HCT116 (cell line): ENCODE data around the gene TCERG1L. TPM values are rescaled to one million over a fixed set of nuclear protein-coding genes. Genes with fewer than 3 reads are reported as not detected.

Experiments used
- ATAC-seq: fragments of 200-7000 bp; cut with Tn5 transposase; 2 replicates; pipeline ENCODE4 v1.9.1; 2020; ENCODE audit warnings: mild to moderate bottlenecking, moderate library complexity
- BruUV-seq: library from RNA; stranded (reverse); fragments of 400-500 nt; replicated peaks from 2 replicates; lab custom pipeline; 2021; lab: Mats Ljungman, UMichigan
- CTCF ChIA-PET: fragments of 300-600 bp; sonication (Branson Sonifier 250); formaldehyde crosslinking; loops from one replicate; lab custom pipeline; 2021; ENCODE audit warnings: antibody characterized with exemption; lab: Charles Lee
- POLR2A ChIA-PET: fragments of 300-600, 350-600 bp; sonication (Branson Sonifier 250); formaldehyde crosslinking; loops from one replicate; lab custom pipeline; 2021; ENCODE audit warnings: antibody characterized with exemption; lab: Charles Lee
- RAD21 ChIA-PET, 2 experiments: fragments of 300-600 bp; sonication (Branson Sonifier 250); formaldehyde crosslinking; loops; one replicate each; lab custom pipeline; 2023; ENCODE audit warnings: low total read pairs in 2 of 2; ENCODE audit not compliant: uncharacterized antibody in 2 of 2, unreplicated experiment in 2 of 2, low non-redundant PET in 1 of 2; lab: Charles Lee
- DNase-seq: peaks from one replicate; pipeline ENCODE4 v3.0.0-alpha.2; 2010; ENCODE audit warnings: low read depth, low spot score
- H2AFZ ChIP-seq: fragments of 200-600 bp; shearing (Covaris generic), sonication (generic); 2 replicates; pipeline ENCODE4 v1.6.1; 2017; ENCODE audit warnings: low read depth, mixed run types, mixed read lengths, antibody characterized with exemption, low read length; ENCODE audit not compliant: poor library complexity, severe bottlenecking
- H3K27ac ChIP-seq: 2 replicates; pipeline ENCODE4 v1.5.1; 2012; ENCODE audit warnings: low read depth, low read length
- H3K27me3 ChIP-seq: fragments of 200-600 bp; sonication (generic); 2 replicates; pipeline ENCODE4 v1.6.1; 2016; ENCODE audit warnings: mixed run types, low read length, mixed read lengths; ENCODE audit not compliant: insufficient read depth
- H3K36me3 ChIP-seq, 2 experiments: fragments of 200-500 bp in 1 of 2; fragments of 200-600 bp in 1 of 2; sonication (Bioruptor generic) in 1 of 2; sonication (generic) in 1 of 2; 2 replicates each; pipeline versions ENCODE4 v1.5.1 to v1.6.1; 2014 to 2016; ENCODE audit warnings: low read length in 2 of 2, inconsistent platforms in 1 of 2, mixed read lengths in 1 of 2, mixed run types in 1 of 2; ENCODE audit not compliant: insufficient read depth in 2 of 2, control insufficient read depth in 1 of 2
- H3K4me1 ChIP-seq, 2 experiments: fragments of 200-600 bp in 1 of 2; sonication (generic) in 1 of 2; 2 replicates each; pipeline versions ENCODE4 v1.5.1 to v1.6.1; 2012 to 2017; ENCODE audit warnings: low read length in 2 of 2, inconsistent platforms in 1 of 2, mild to moderate bottlenecking in 1 of 2, mixed read lengths in 1 of 2, mixed run types in 1 of 2, moderate library complexity in 1 of 2; ENCODE audit not compliant: insufficient read depth in 2 of 2, control insufficient read depth in 1 of 2
- H3K4me2 ChIP-seq: fragments of 200-600 bp; sonication (generic); 2 replicates; pipeline ENCODE4 v1.6.1; 2017; ENCODE audit warnings: mixed run types, low read length, mixed read lengths
- H3K4me3 ChIP-seq, 2 experiments: fragments of 200-600 bp in 1 of 2; sonication (generic) in 1 of 2; replicated peaks in 1 of 2; 2 replicates each; pipeline ENCODE4 v1.5.1; 2011 to 2016; ENCODE audit warnings: low read length in 2 of 2, control low read depth in 1 of 2, low read depth in 1 of 2, mild to moderate bottlenecking in 1 of 2, mixed read lengths in 1 of 2, mixed run types in 1 of 2
- H3K79me2 ChIP-seq: fragments of 200-600 bp; sonication (generic); 2 replicates; pipeline ENCODE4 v1.6.1; 2017; ENCODE audit warnings: mild to moderate bottlenecking, mixed run types, low read length, moderate library complexity, mixed read lengths; ENCODE audit not compliant: insufficient read depth
- H3K9ac ChIP-seq: fragments of 200-600 bp; sonication (generic); 2 replicates; pipeline ENCODE4 v1.6.1; 2016; ENCODE audit warnings: low read length, mixed read lengths
- H3K9me2 ChIP-seq: fragments of 200-600 bp; sonication (generic), shearing (Covaris generic); 2 replicates; pipeline ENCODE4 v1.6.1; 2017; ENCODE audit warnings: mixed run types, mild to moderate bottlenecking, moderate library complexity; ENCODE audit not compliant: insufficient read depth
- H3K9me3 ChIP-seq, 2 experiments: fragments of 200-500 bp in 1 of 2; fragments of 200-600 bp in 1 of 2; sonication (Bioruptor generic) in 1 of 2; sonication (generic) in 1 of 2; 2 replicates each; pipeline ENCODE4 v1.6.1; 2014 to 2017; ENCODE audit warnings: low read length in 2 of 2, mixed read lengths in 2 of 2, inconsistent platforms in 1 of 2, low read depth in 1 of 2, mild to moderate bottlenecking in 1 of 2, mixed run types in 1 of 2, moderate library complexity in 1 of 2; ENCODE audit not compliant: control insufficient read depth in 1 of 2, insufficient read depth in 1 of 2
- H4K20me1 ChIP-seq: fragments of 200-600 bp; sonication (generic), shearing (Covaris generic); 2 replicates; pipeline ENCODE4 v1.6.1; 2017; ENCODE audit warnings: mixed run types, mild to moderate bottlenecking, moderate library complexity; ENCODE audit not compliant: insufficient read depth
- ATF3 ChIP-seq: IDR thresholded peaks from 2 replicates; pipeline ENCODE4 v1.6.1; 2012
- EGR1 ChIP-seq: IDR thresholded peaks from 2 replicates; pipeline ENCODE4 v1.6.1; 2012; ENCODE audit warnings: low read depth
- EZH2 ChIP-seq: fragments of 200-600 bp; sonication (generic); IDR thresholded peaks from 2 replicates; pipeline ENCODE4 v1.6.1; 2017; ENCODE audit warnings: antibody characterized with exemption, mixed run types
- EZH2phosphoT487 ChIP-seq: fragments of 200-600 bp; IDR thresholded peaks from 2 replicates; pipeline ENCODE4 v1.6.1; 2018; ENCODE audit warnings: antibody characterized with exemption, borderline replicate concordance
- JUND ChIP-seq: IDR thresholded peaks from 2 replicates; pipeline ENCODE4 v1.6.1; 2012
- MAX ChIP-seq: IDR thresholded peaks from 2 replicates; pipeline ENCODE4 v1.6.1; 2012
- POLR2A ChIP-seq: IDR thresholded peaks from 2 replicates; pipeline ENCODE4 v1.7.0; 2011; ENCODE audit warnings: borderline replicate concordance; ENCODE audit not compliant: insufficient read depth, insufficient read length; ENCODE audit errors: extremely low read depth
- RAD21 ChIP-seq: IDR thresholded peaks from 2 replicates; pipeline ENCODE4 v1.6.1; 2012; ENCODE audit warnings: low read depth, mild to moderate bottlenecking
- SP1 ChIP-seq: IDR thresholded peaks from 2 replicates; pipeline ENCODE4 v1.6.1; 2012; ENCODE audit warnings: low read depth
- YY1 ChIP-seq: IDR thresholded peaks from 2 replicates; pipeline ENCODE4 v1.6.1; 2011; ENCODE audit warnings: low read length, low read depth, moderate library complexity, mild to moderate bottlenecking; ENCODE audit not compliant: insufficient replicate concordance; ENCODE audit errors: extremely low read depth
- ZBTB33 ChIP-seq: IDR thresholded peaks from 2 replicates; pipeline ENCODE4 v1.6.1; 2011; ENCODE audit warnings: mild to moderate bottlenecking, low read length, moderate library complexity; ENCODE audit not compliant: insufficient replicate concordance; ENCODE audit errors: extremely low read depth
- ZFX ChIP-seq: fragments of 450-650 bp; IDR thresholded peaks from 2 replicates; pipeline ENCODE4 v1.6.1; 2017
- ZNF274 ChIP-seq: fragments of 200-500 bp; sonication (Bioruptor generic); IDR thresholded peaks from 2 replicates; pipeline ENCODE4 v1.6.1; 2014; ENCODE audit warnings: mild to moderate bottlenecking, low read depth, low read length, inconsistent platforms
- intact Hi-C: fragments of 100-400 bp; cut with micrococcal nuclease; formaldehyde crosslinking; loops from 2 replicates; pipeline ENCODE4 v1.10.0; 2022
- total RNA-seq: library from RNA; stranded (reverse); gene quantifications from one replicate; pipeline ENCODE4 v1.2.1, GENCODE V29; 2021; ENCODE audit not compliant: unreplicated experiment

Gene TCERG1L
- total RNA-seq, 1 experiment from 2014 or later: not detected

- Histone ChIP-seq H3K4me3 (no peak overlapping the region), H3K79me2 (no peaks in the 10 kb centered on the region), H3K4me2 (no peak overlapping the region), H3K27ac (no peak overlapping the region), H3K9me3 (no peaks in the 10 kb centered on the region), H4K20me1 (no peaks in the 10 kb centered on the region), H2AFZ (no peak overlapping the region), H3K27me3 (no peaks in the 10 kb centered on the region), H3K9me2 (no peaks in the 10 kb centered on the region), H3K4me1 (no peaks in the 10 kb centered on the region), H3K36me3 (no peaks in the 10 kb centered on the region), H3K9ac (no peak overlapping the region)
- DNase-seq: no peak
- CTCF ChIA-PET: no interaction called here
- RAD21 ChIA-PET: no interaction called here
- TF ChIP-seq SP1 (no peak), RAD21 (no peak), JUND (no peak), POLR2A (no peak), EGR1 (no peak), ZBTB33 (no peak), ATF3 (no peak), EZH2phosphoT487 (no peak), EZH2 (no peak), MAX (no peak), ZFX (no peak), ZNF274 (no peak), YY1 (no peak)
- ATAC-seq: no peak
- intact Hi-C loops: no loop called here
- POLR2A ChIA-PET: no interaction called here
- no TSS peak for BruUV-seq
Observed at GRCh38 chr10:131072651-131073468, 238.7 kb downstream of the TCERG1L start.
